Astrocyte (in vitro differentiated cells and primary cell): ENCODE measurements around the gene SLC29A2. TPM values are rescaled to one million over a fixed set of nuclear protein-coding genes. Genes with fewer than 3 reads are reported as not detected.

ENCODE experiments used
- DNase-seq: peaks from one replicate; pipeline ENCODE4 v3.0.0-alpha.2; 2010; ENCODE audit warnings: low read depth
- FAIRE-seq: peaks from 2 replicates; lab custom pipeline; 2011; peaks lifted over from hg19 to GRCh38; lab: Jason Lieb, UNC
- H2AFZ ChIP-seq: 2 replicates; pipeline ENCODE4 v1.6.0; 2012; ENCODE audit warnings: low read depth, low read length, inconsistent platforms
- H3K27ac ChIP-seq: 2 replicates; pipeline ENCODE4 v1.5.1; 2011; ENCODE audit warnings: low read depth, low read length, inconsistent platforms
- H3K27me3 ChIP-seq: 2 replicates; pipeline ENCODE4 v1.6.0; 2011; ENCODE audit warnings: low read length, inconsistent platforms; ENCODE audit not compliant: insufficient read depth
- H3K36me3 ChIP-seq: 2 replicates; pipeline ENCODE4 v1.5.1; 2011; ENCODE audit warnings: low read length, inconsistent platforms; ENCODE audit not compliant: insufficient read depth
- H3K4me1 ChIP-seq: 2 replicates; pipeline ENCODE4 v1.5.1; 2011; ENCODE audit warnings: low read length, inconsistent platforms; ENCODE audit not compliant: insufficient read depth
- H3K4me2 ChIP-seq: 2 replicates; pipeline ENCODE4 v1.6.0; 2012; ENCODE audit warnings: low read length, inconsistent platforms
- H3K4me3 ChIP-seq: 2 replicates; pipeline ENCODE4 v1.5.1; 2011; ENCODE audit warnings: low read depth, mild to moderate bottlenecking, low read length, inconsistent platforms; ENCODE audit not compliant: insufficient read depth
- H3K79me2 ChIP-seq: 2 replicates; pipeline ENCODE4 v1.6.0; 2012; ENCODE audit warnings: mild to moderate bottlenecking, low read length, inconsistent platforms; ENCODE audit not compliant: insufficient read depth
- H3K9ac ChIP-seq: 2 replicates; pipeline ENCODE4 v1.6.0; 2012; ENCODE audit warnings: mild to moderate bottlenecking, low read length, inconsistent platforms
- H3K9me3 ChIP-seq: 2 replicates; pipeline ENCODE4 v1.5.1; 2012; ENCODE audit warnings: low read depth, mild to moderate bottlenecking, low read length, inconsistent platforms; ENCODE audit not compliant: insufficient read depth
- H4K20me1 ChIP-seq: 2 replicates; pipeline ENCODE4 v1.6.0; 2012; ENCODE audit warnings: low read length, inconsistent platforms; ENCODE audit not compliant: insufficient read depth
- H3K27ac Mint-ChIP-seq: one replicate; pipeline ENCODE4 v1.8.0; 2021; ENCODE audit warnings: mild to moderate bottlenecking, mixed read lengths; ENCODE audit not compliant: unreplicated experiment
- H3K27me3 Mint-ChIP-seq: one replicate; pipeline ENCODE4 v1.8.0; 2021; ENCODE audit warnings: low read depth, mixed read lengths; ENCODE audit not compliant: unreplicated experiment
- H3K36me3 Mint-ChIP-seq: one replicate; pipeline ENCODE4 v1.8.0; 2021; ENCODE audit warnings: low read depth, mixed read lengths; ENCODE audit not compliant: unreplicated experiment
- H3K4me1 Mint-ChIP-seq: one replicate; pipeline ENCODE4 v1.8.0; 2021; ENCODE audit warnings: low read depth, mixed read lengths; ENCODE audit not compliant: unreplicated experiment
- H3K4me3 Mint-ChIP-seq: one replicate; pipeline ENCODE4 v1.8.0; 2021; ENCODE audit warnings: mild to moderate bottlenecking, moderate library complexity, mixed read lengths; ENCODE audit not compliant: unreplicated experiment
- H3K9me3 Mint-ChIP-seq: one replicate; pipeline ENCODE4 v1.8.0; 2021; ENCODE audit warnings: mild to moderate bottlenecking, mixed read lengths; ENCODE audit not compliant: unreplicated experiment
- EZH2 ChIP-seq: IDR thresholded peaks from 2 replicates; pipeline ENCODE4 v1.6.1; 2012; ENCODE audit warnings: mild to moderate bottlenecking, low read length, inconsistent platforms; ENCODE audit not compliant: insufficient read depth
- total RNA-seq: library from RNA; stranded (reverse); gene quantifications from 2 replicates; pipeline ENCODE4 v1.2.1, GENCODE V29; 2021
- TF ChIP-seq, protein P1 (sequence below): IDR thresholded peaks from 2 replicates; pipeline ENCODE4 v1.5.1; 2011; ENCODE audit warnings: low read depth, mild to moderate bottlenecking, inconsistent platforms, low read length, moderate library complexity; ENCODE audit not compliant: insufficient read depth

SLC29A2 gene
- total RNA-seq, 1 donor from 2014 or later = 6.6 TPM

DNA sequence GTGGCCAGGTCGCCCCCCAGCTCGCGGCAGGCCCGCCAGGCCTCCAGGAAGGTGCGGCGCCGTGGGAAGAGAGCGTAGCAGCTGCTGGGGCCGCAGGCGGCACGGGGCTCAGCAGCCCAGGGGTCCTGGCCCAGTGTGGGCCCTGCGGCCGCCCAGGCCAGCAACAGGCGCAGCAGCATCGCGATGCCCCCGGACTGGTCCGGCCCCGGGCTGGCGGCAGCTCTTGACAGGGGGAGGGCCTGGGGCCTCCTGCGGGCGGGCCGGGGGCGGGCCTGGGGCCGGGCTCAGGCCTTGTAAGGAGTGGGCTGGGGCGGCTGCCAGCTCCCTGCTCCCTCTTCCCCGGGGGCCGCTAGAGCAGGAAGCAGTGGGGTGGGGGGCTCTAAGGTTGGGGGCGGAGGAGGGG is 54.7 kb downstream of the SLC29A2 start, which contains the start of gene CD248:
CD248 (minus strand) TSS at position 196 of the 403 bp plus-strand sequence; CDS start at position 179, 17 bp downstream.
- no peak for DNase-seq
- Histone ChIP-seq H3K79me2 (peaks cover 32% of the 10 kb centered on the region), H4K20me1 (peaks cover 15% of the 10 kb centered on the region), H3K4me3 (peak within 1 kb of the TSS; percentile 48), H3K4me1 (peaks cover 51% of the 10 kb centered on the region), H3K9me3 (no peaks in the 10 kb centered on the region), H3K27ac (peak within 1 kb of the TSS; percentile 84), H3K4me2 (peak within 1 kb of the TSS; percentile 81), H3K36me3 (no peaks in the 10 kb centered on the region), H3K9ac (peak within 1 kb of the TSS; percentile 80), H2AFZ (peak within 1 kb of the TSS; percentile 64), H3K27me3 (no peaks in the 10 kb centered on the region)
- Mint-ChIP-seq H3K27me3 (peaks cover 2% of the 10 kb centered on the region), H3K36me3 (peaks cover 8% of the 10 kb centered on the region), H3K4me3 (peak within 1 kb of the TSS; percentile 64), H3K27ac (peak within 1 kb of the TSS; percentile 88), H3K9me3 (peaks cover 16% of the 10 kb centered on the region), H3K4me1 (peaks cover 32% of the 10 kb centered on the region)
- TF ChIP-seq, protein P1, sequence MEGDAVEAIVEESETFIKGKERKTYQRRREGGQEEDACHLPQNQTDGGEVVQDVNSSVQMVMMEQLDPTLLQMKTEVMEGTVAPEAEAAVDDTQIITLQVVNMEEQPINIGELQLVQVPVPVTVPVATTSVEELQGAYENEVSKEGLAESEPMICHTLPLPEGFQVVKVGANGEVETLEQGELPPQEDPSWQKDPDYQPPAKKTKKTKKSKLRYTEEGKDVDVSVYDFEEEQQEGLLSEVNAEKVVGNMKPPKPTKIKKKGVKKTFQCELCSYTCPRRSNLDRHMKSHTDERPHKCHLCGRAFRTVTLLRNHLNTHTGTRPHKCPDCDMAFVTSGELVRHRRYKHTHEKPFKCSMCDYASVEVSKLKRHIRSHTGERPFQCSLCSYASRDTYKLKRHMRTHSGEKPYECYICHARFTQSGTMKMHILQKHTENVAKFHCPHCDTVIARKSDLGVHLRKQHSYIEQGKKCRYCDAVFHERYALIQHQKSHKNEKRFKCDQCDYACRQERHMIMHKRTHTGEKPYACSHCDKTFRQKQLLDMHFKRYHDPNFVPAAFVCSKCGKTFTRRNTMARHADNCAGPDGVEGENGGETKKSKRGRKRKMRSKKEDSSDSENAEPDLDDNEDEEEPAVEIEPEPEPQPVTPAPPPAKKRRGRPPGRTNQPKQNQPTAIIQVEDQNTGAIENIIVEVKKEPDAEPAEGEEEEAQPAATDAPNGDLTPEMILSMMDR = no peak
- TF ChIP-seq EZH2 = no peak
- no peak for FAIRE-seq

DNA sequence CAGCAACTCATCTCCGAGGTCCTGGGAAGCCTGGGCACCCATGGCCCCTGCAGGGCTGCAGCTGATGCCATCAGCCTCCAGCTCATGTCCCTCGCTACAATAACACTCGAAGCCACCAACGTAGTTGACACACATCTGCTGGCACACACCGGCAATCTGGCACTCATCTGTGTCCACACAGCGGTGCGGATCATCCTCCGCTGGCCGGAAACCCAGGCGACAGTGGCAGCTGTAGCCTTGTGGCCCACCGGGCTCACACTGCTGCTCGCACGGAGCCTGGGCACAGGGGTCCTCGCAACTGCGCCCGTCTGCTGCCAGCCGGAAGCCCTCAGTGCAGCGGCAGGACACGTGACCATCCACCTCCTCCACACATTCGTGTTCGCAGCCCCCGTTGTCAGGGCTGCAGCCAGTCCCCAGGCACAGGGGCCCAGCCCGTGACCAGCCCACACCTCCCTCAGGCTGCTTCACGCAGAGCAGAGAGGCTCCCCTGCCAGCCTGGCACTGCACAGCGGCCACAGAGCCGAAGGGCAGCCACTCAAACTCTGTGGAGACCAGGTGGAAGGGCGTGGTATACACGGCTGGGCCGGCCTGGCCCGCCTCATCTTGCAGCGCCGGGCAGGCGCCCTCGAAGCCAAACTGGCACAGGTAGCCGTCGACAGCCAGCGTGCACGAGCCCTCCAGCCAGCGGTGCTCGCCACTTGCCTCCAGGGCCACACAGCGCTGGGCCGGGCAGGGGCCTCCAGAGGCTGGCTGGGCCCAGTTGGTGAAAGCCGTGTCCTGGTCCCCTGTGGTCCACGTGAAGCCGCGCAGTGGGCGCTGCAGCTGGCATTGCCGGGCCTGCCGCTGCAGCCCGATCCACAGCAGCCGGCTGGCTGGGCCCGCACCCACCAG is 55.4 kb downstream of the SLC29A2 start:
- H3K4me3 ChIP-seq = peak overlapping the region; percentile 48
- Mint-ChIP-seq H3K4me1 (peaks cover 34% of the 10 kb centered on the region), H3K9me3 (peaks cover 16% of the 10 kb centered on the region), H3K36me3 (peaks cover 8% of the 10 kb centered on the region), H3K27me3 (peaks cover 2% of the 10 kb centered on the region), H3K27ac (no peak overlapping the region), H3K4me3 (no peak overlapping the region)
- H3K79me2 ChIP-seq = peaks cover 32% of the 10 kb centered on the region
- no peak overlapping the region for H2AFZ ChIP-seq
- H3K9ac ChIP-seq = peak overlapping the region; percentile 80
- H3K27ac ChIP-seq = peak overlapping the region; percentile 50
- no peaks in the 10 kb centered on the region for H3K27me3 ChIP-seq
- H3K36me3 ChIP-seq = no peaks in the 10 kb centered on the region
- peaks cover 15% of the 10 kb centered on the region for H4K20me1 ChIP-seq
- TF ChIP-seq, protein P1 = no peak
- no peak for TF ChIP-seq EZH2
- DNase-seq = no peak
- no peak for FAIRE-seq
- H3K4me2 ChIP-seq = peak overlapping the region; percentile 81
- H3K9me3 ChIP-seq = no peaks in the 10 kb centered on the region
- peaks cover 53% of the 10 kb centered on the region for H3K4me1 ChIP-seq

DNA sequence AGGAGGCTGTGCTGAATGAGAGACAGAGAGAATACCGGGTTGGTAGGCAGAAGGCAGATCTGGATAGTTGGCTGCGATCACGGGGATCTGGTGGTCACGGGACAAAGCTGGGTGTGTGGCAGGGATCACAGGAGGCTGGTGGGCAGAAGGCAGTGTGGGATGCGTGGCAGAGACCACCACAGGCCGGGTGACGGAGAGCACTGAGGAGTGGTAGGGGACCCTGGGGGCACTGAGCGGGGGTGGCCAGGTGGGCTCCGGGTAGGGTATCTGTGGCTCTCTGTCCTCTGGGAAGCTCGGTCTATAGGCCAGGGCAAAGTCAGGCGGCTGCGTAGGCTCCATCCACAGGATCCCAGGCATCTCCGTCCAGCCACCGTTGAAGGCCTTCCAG is 56.1 kb downstream of the SLC29A2 start:
- H3K27ac Mint-ChIP-seq = no peak overlapping the region
- Histone ChIP-seq H3K9ac (peak overlapping the region; percentile 80), H4K20me1 (peaks cover 15% of the 10 kb centered on the region), H3K36me3 (no peaks in the 10 kb centered on the region), H2AFZ (no peak overlapping the region), H3K27ac (no peak overlapping the region), H3K4me2 (peak overlapping the region; percentile 81), H3K27me3 (no peaks in the 10 kb centered on the region), H3K79me2 (peaks cover 32% of the 10 kb centered on the region), H3K4me3 (peak overlapping the region; percentile 48), H3K9me3 (no peaks in the 10 kb centered on the region), H3K4me1 (peaks cover 53% of the 10 kb centered on the region)
- no peak for FAIRE-seq
- H3K27me3 Mint-ChIP-seq = peaks cover 2% of the 10 kb centered on the region
- TF ChIP-seq, protein P1 = no peak
- TF ChIP-seq EZH2 = no peak
- H3K36me3 Mint-ChIP-seq = peaks cover 8% of the 10 kb centered on the region
- H3K9me3 Mint-ChIP-seq = peaks cover 14% of the 10 kb centered on the region
- no peak overlapping the region for H3K4me3 Mint-ChIP-seq
- DNase-seq = no peak
- peaks cover 34% of the 10 kb centered on the region for H3K4me1 Mint-ChIP-seq
